CD8-positive, alpha-beta memory T cell (primary cell): ENCODE data around the gene KIAA0232. TPM values are rescaled to one million over a fixed set of nuclear protein-coding genes. Genes with fewer than 3 reads are reported as not detected.

ENCODE experiments used
- CTCF ChIA-PET: fragments of 350-600 bp; sonication (Branson Sonifier 250); formaldehyde crosslinking; loops from one replicate; lab custom pipeline; 2021; ENCODE audit warnings: antibody characterized with exemption; lab: Charles Lee
- POLR2A ChIA-PET: fragments of 350-600 bp; sonication (Branson Sonifier 250); formaldehyde crosslinking; loops from one replicate; lab custom pipeline; 2021; ENCODE audit warnings: antibody characterized with exemption; lab: Charles Lee
- DNase-seq, 5 donors: peaks; one replicate each; pipeline versions ENCODE4 v3.0.0 to v3.0.0-alpha.2; 2020 to 2022; ENCODE audit warnings: mixed read lengths in 1 of 5
- H3K27ac ChIP-seq: one replicate; pipeline ENCODE4 v1.7.0; 2013; ENCODE audit warnings: low read depth, mild to moderate bottlenecking, low read length, moderate library complexity
- H3K27me3 ChIP-seq: 2 replicates; pipeline ENCODE4 v1.7.0; 2013; ENCODE audit warnings: low read length, mild to moderate bottlenecking; ENCODE audit not compliant: insufficient read depth, poor library complexity, severe bottlenecking
- H3K36me3 ChIP-seq: 2 replicates; pipeline ENCODE4 v1.7.0; 2013; ENCODE audit warnings: mild to moderate bottlenecking, low read length, moderate library complexity; ENCODE audit not compliant: insufficient read depth
- H3K4me1 ChIP-seq: 2 replicates; pipeline ENCODE4 v1.7.0; 2013; ENCODE audit warnings: mild to moderate bottlenecking, low read length, moderate library complexity; ENCODE audit not compliant: insufficient read depth
- H3K4me3 ChIP-seq: 2 replicates; pipeline ENCODE4 v1.7.0; 2013; ENCODE audit warnings: mild to moderate bottlenecking, low read length
- H3K9me3 ChIP-seq: 2 replicates; pipeline ENCODE4 v1.7.0; 2013; ENCODE audit warnings: mild to moderate bottlenecking, low read length
- H3K27ac Mint-ChIP-seq, 8 donors: one replicate each; pipeline ENCODE4 v1.8.0; 2020 to 2021; ENCODE audit warnings: mixed read lengths in 8 of 8, mild to moderate bottlenecking in 6 of 8, inconsistent platforms in 3 of 8, moderate library complexity in 3 of 8
- H3K27me3 Mint-ChIP-seq, 2 donors: one replicate each; pipeline ENCODE4 v1.8.0; 2020 to 2021; ENCODE audit warnings: mixed read lengths in 2 of 2, mild to moderate bottlenecking in 1 of 2, moderate library complexity in 1 of 2
- H3K36me3 Mint-ChIP-seq, 3 donors: one replicate each; pipeline ENCODE4 v1.8.0; 2020 to 2021; ENCODE audit warnings: mixed read lengths in 3 of 3, inconsistent platforms in 1 of 3, mild to moderate bottlenecking in 1 of 3
- H3K4me1 Mint-ChIP-seq, 3 donors: one replicate each; pipeline ENCODE4 v1.8.0; 2020 to 2021; ENCODE audit warnings: mixed read lengths in 3 of 3, inconsistent platforms in 1 of 3, mild to moderate bottlenecking in 1 of 3
- H3K4me3 Mint-ChIP-seq, 7 donors: one replicate each; pipeline ENCODE4 v1.8.0; 2020 to 2021; ENCODE audit warnings: mixed read lengths in 7 of 7, mild to moderate bottlenecking in 6 of 7, moderate library complexity in 4 of 7, inconsistent platforms in 2 of 7
- H3K9me3 Mint-ChIP-seq, 5 donors: one replicate each; pipeline ENCODE4 v1.8.0; 2020 to 2022; ENCODE audit warnings: mixed read lengths in 5 of 5, mild to moderate bottlenecking in 3 of 5, moderate library complexity in 2 of 5, inconsistent platforms in 1 of 5
- polyA plus RNA-seq: library from polyadenylated mRNA; unstranded; fragments of 300-500 nt; fragmentation: Illumina TruSeq; gene quantifications from one replicate; pipeline ENCODE4 v1.2.3, GENCODE V29; 2021
- total RNA-seq, 2 experiments: library from RNA; stranded (reverse); gene quantifications; one replicate each; pipeline ENCODE4 v1.2.3, GENCODE V29; 2021

The KIAA0232 gene
- total and polyA plus RNA-seq, 3 experiments from 2014 or later, result 13.6 to 16.4 (median 16.0) TPM

- H3K27ac ChIP-seq, result no peak overlapping the region
- Mint-ChIP-seq H3K9me3 (no peaks in the 10 kb centered on the region), H3K36me3 (peaks cover 12 to 65% (median 30%) of the 10 kb centered on the region in 3 donors), H3K4me1 (peaks cover 18 to 32% (median 23%) of the 10 kb centered on the region in 3 donors), H3K27me3 (no peaks in the 10 kb centered on the region), H3K27ac (no peak overlapping the region), H3K4me3 (no peak overlapping the region)
- no peaks in the 10 kb centered on the region for H3K9me3 ChIP-seq
- H3K36me3 ChIP-seq, result peaks cover 24% of the 10 kb centered on the region
- ChIA-PET POLR2A (no interaction called here), CTCF (interaction anchor here (0.9 kb wide), 1 partner anchor 201 kb away, joined by 3 read pairs; no protein-coding TSS in a partner anchor)
- no peaks in the 10 kb centered on the region for H3K27me3 ChIP-seq
- H3K4me3 ChIP-seq, result no peak overlapping the region
- DNase-seq, result no peak
- H3K4me1 ChIP-seq, result peaks cover 3% of the 10 kb centered on the region
These were observed 76.5 kb downstream of the KIAA0232 start for GRCh38 chr4:6858997-6859396.

GRCh38 chr4:6859543-6859942 lies 77.0 kb downstream of the KIAA0232 start:
- Histone ChIP-seq H3K27me3 (no peaks in the 10 kb centered on the region), H3K27ac (no peak overlapping the region), H3K36me3 (peaks cover 24% of the 10 kb centered on the region), H3K4me1 (peaks cover 3% of the 10 kb centered on the region), H3K4me3 (no peak overlapping the region), H3K9me3 (no peaks in the 10 kb centered on the region)
- Mint-ChIP-seq H3K27ac (peak overlapping the region in 4 of 8 donors; percentile 40 to 75 (median 62)), H3K4me1 (peaks cover 14 to 26% (median 18%) of the 10 kb centered on the region in 3 donors), H3K27me3 (no peaks in the 10 kb centered on the region), H3K4me3 (no peak overlapping the region), H3K9me3 (no peaks in the 10 kb centered on the region), H3K36me3 (peaks cover 12 to 68% (median 30%) of the 10 kb centered on the region in 3 donors)
- DNase-seq, result no peak
- ChIA-PET POLR2A (no interaction called here), CTCF (interaction anchor here (0.9 to 1.2 kb wide), 2 partner anchors 14 to 202 kb away, joined by 3 to 8 read pairs; no protein-coding TSS in a partner anchor)

- Mint-ChIP-seq H3K27me3 (peaks cover 0 to 3% of the 10 kb centered on the region in 2 donors), H3K36me3 (peaks cover 3 to 83% (median 14%) of the 10 kb centered on the region in 3 donors), H3K27ac (peak overlapping the region in 3 of 8 donors; percentile 2 to 37 (median 24)), H3K4me3 (no peak overlapping the region), H3K4me1 (peaks cover 0 to 5% (median 0%) of the 10 kb centered on the region in 3 donors), H3K9me3 (no peaks in the 10 kb centered on the region)
- Histone ChIP-seq H3K27me3 (no peaks in the 10 kb centered on the region), H3K27ac (no peak overlapping the region), H3K4me1 (no peaks in the 10 kb centered on the region), H3K9me3 (no peaks in the 10 kb centered on the region), H3K36me3 (peaks cover 14% of the 10 kb centered on the region), H3K4me3 (no peak overlapping the region)
- CTCF ChIA-PET, result interaction anchor here (1.6 kb wide), 1 partner anchor 202 kb away, joined by 4 read pairs; no protein-coding TSS in a partner anchor
- POLR2A ChIA-PET, result no interaction called here
- no peak for DNase-seq
These were observed 85.9 kb downstream of the KIAA0232 start for GRCh38 chr4:6868386-6868785.

GRCh38 chr4:6869944-6870343 lies 87.4 kb downstream of the KIAA0232 start:
- no peaks in the 10 kb centered on the region for H3K4me1 ChIP-seq
- ChIA-PET CTCF (interaction anchor here (1.1 kb wide), 1 partner anchor 147 kb away, joined by 4 read pairs; no protein-coding TSS in a partner anchor), POLR2A (no interaction called here)
- peaks cover 19% of the 10 kb centered on the region for H3K36me3 ChIP-seq
- H3K9me3 Mint-ChIP-seq, result no peaks in the 10 kb centered on the region
- peak overlapping the region in 1 of 8 donors; percentile 29 for H3K27ac Mint-ChIP-seq
- H3K4me3 Mint-ChIP-seq, result no peak overlapping the region
- H3K4me1 Mint-ChIP-seq, result peaks cover 0 to 10% (median 6%) of the 10 kb centered on the region in 3 donors
- H3K4me3 ChIP-seq, result no peak overlapping the region
- no peaks in the 10 kb centered on the region for H3K9me3 ChIP-seq
- H3K27me3 ChIP-seq, result no peaks in the 10 kb centered on the region
- DNase-seq, result no peak
- H3K36me3 Mint-ChIP-seq, result peaks cover 3 to 85% (median 8%) of the 10 kb centered on the region in 3 donors
- H3K27me3 Mint-ChIP-seq, result peaks cover 0 to 3% of the 10 kb centered on the region in 2 donors
- no peak overlapping the region for H3K27ac ChIP-seq

GRCh38 chr4:6873291-6873690 lies 90.8 kb downstream of the KIAA0232 start:
- peaks cover 0 to 85% (median 8%) of the 10 kb centered on the region in 3 donors for H3K36me3 Mint-ChIP-seq
- Histone ChIP-seq H3K4me3 (no peak overlapping the region), H3K27ac (no peak overlapping the region), H3K9me3 (no peaks in the 10 kb centered on the region), H3K36me3 (peaks cover 25% of the 10 kb centered on the region), H3K4me1 (no peaks in the 10 kb centered on the region), H3K27me3 (no peaks in the 10 kb centered on the region)
- no peak for DNase-seq
- ChIA-PET POLR2A (interaction anchor here (0.8 to 1.7 kb wide), 5 partner anchors 24 to 170 kb away, joined by 5 to 12 read pairs (median 6); partner anchors contain the start of gene TADA2B), CTCF (interaction anchor here (0.6 to 6.1 kb wide), 56 partner anchors 9 to 299 kb away, joined by 3 to 174 read pairs (median 5); partner anchors contain the start of genes BLOC1S4, MAN2B2, MRFAP1L1 and TADA2B)
- H3K27me3 Mint-ChIP-seq, result peaks cover 0 to 2% of the 10 kb centered on the region in 2 donors
- no peaks in the 10 kb centered on the region for H3K9me3 Mint-ChIP-seq
- peak overlapping the region in 4 of 8 donors; percentile 8 to 79 (median 22) for H3K27ac Mint-ChIP-seq
- peaks cover 0 to 6% (median 5%) of the 10 kb centered on the region in 3 donors for H3K4me1 Mint-ChIP-seq
- no peak overlapping the region for H3K4me3 Mint-ChIP-seq

- H3K36me3 Mint-ChIP-seq, result peaks cover 4 to 85% (median 14%) of the 10 kb centered on the region in 3 donors
- H3K27me3 Mint-ChIP-seq, result peaks cover 0 to 2% of the 10 kb centered on the region in 2 donors
- H3K36me3 ChIP-seq, result peaks cover 30% of the 10 kb centered on the region
- no peak overlapping the region for H3K27ac ChIP-seq
- H3K27me3 ChIP-seq, result no peaks in the 10 kb centered on the region
- H3K4me1 Mint-ChIP-seq, result peaks cover 0 to 6% (median 5%) of the 10 kb centered on the region in 3 donors
- no peaks in the 10 kb centered on the region for H3K4me1 ChIP-seq
- H3K4me3 Mint-ChIP-seq, result no peak overlapping the region
- no peak overlapping the region for H3K4me3 ChIP-seq
- H3K27ac Mint-ChIP-seq, result peak overlapping the region in 4 of 8 donors; percentile 26 to 70 (median 58)
- H3K9me3 ChIP-seq, result no peaks in the 10 kb centered on the region
- ChIA-PET CTCF (interaction anchor here (0.6 to 6.1 kb wide), 56 partner anchors 10 to 299 kb away, joined by 3 to 174 read pairs (median 5); partner anchors contain the start of genes BLOC1S4, MAN2B2, MRFAP1L1 and TADA2B), POLR2A (interaction anchor here (0.6 to 1.7 kb wide), 7 partner anchors 25 to 170 kb away, joined by 3 to 12 read pairs (median 6); partner anchors contain the start of genes KIAA0232 and TADA2B)
- H3K9me3 Mint-ChIP-seq, result no peaks in the 10 kb centered on the region
- peak; percentile 64 to 85 (median 70) for DNase-seq
These were observed 91.4 kb downstream of the KIAA0232 start for GRCh38 chr4:6873792-6874461.

GRCh38 chr4:6874981-6875380 lies 92.5 kb downstream of the KIAA0232 start:
- peak overlapping the region in 1 of 8 donors; percentile 3 for H3K27ac Mint-ChIP-seq
- CTCF ChIA-PET, result interaction anchor here (0.6 to 6.1 kb wide), 11 partner anchors 10 to 200 kb away, joined by 3 to 174 read pairs (median 13); partner anchors contain the start of genes BLOC1S4 and MRFAP1L1
- Histone ChIP-seq H3K27me3 (no peaks in the 10 kb centered on the region), H3K4me1 (no peaks in the 10 kb centered on the region), H3K4me3 (no peak overlapping the region), H3K27ac (no peak overlapping the region), H3K9me3 (no peaks in the 10 kb centered on the region), H3K36me3 (peaks cover 37% of the 10 kb centered on the region)
- no peaks in the 10 kb centered on the region for H3K9me3 Mint-ChIP-seq
- no peak for DNase-seq
- H3K4me1 Mint-ChIP-seq, result peaks cover 0 to 6% (median 5%) of the 10 kb centered on the region in 3 donors
- H3K4me3 Mint-ChIP-seq, result no peak overlapping the region
- H3K36me3 Mint-ChIP-seq, result peaks cover 5 to 84% (median 18%) of the 10 kb centered on the region in 3 donors
- POLR2A ChIA-PET, result no interaction called here
- H3K27me3 Mint-ChIP-seq, result peaks cover 0 to 2% of the 10 kb centered on the region in 2 donors
